GM23338 (cell line): ENCODE data around the gene SMARCA2.

ENCODE experiments used
- CREB1 ChIP-seq: fragments of 250-450 bp; sonication (Bioruptor Pico); IDR thresholded peaks from 2 replicates; pipeline ENCODE4 v1.5.0; 2020; ENCODE audit warnings: low read depth, mild to moderate bottlenecking, moderate library complexity
- CTCF ChIP-seq, 2 experiments: fragments of 200-600 bp in 1 of 2; sonication (generic) in 1 of 2; conservative IDR thresholded peaks; 2 replicates each; pipeline versions ENCODE4 v1.5.1 to v1.6.1; 2016 to 2017; ENCODE audit warnings: antibody characterized with exemption in 2 of 2, low read depth in 2 of 2, mild to moderate bottlenecking in 2 of 2, moderate library complexity in 1 of 2
- ETS1 ChIP-seq: IDR thresholded peaks from 2 replicates; pipeline ENCODE4 v1.6.1; 2016; ENCODE audit warnings: antibody characterized with exemption
- EZH2 ChIP-seq: fragments of 200-600 bp; sonication (generic); IDR thresholded peaks from one replicate; pipeline ENCODE4 v1.8.0; 2017; ENCODE audit warnings: antibody characterized with exemption, mild to moderate bottlenecking, low read depth; ENCODE audit not compliant: unreplicated experiment
- EZH2phosphoT487 ChIP-seq: fragments of 200-600 bp; sonication (generic); IDR thresholded peaks from one replicate; pipeline ENCODE4 v1.8.1; 2018; ENCODE audit warnings: antibody characterized with exemption; ENCODE audit not compliant: unreplicated experiment
- JUNB ChIP-seq: IDR thresholded peaks from one replicate; pipeline ENCODE4 v1.6.1; 2016; ENCODE audit warnings: antibody characterized with exemption; ENCODE audit not compliant: unreplicated experiment
- POLR2AphosphoS5 ChIP-seq: IDR thresholded peaks from 2 replicates; pipeline ENCODE4 v1.6.1; 2016; ENCODE audit warnings: antibody characterized with exemption, low read depth
- REST ChIP-seq: IDR thresholded peaks from one replicate; pipeline ENCODE4 v1.6.1; 2018; ENCODE audit warnings: antibody characterized with exemption; ENCODE audit not compliant: unreplicated experiment
- ZNF114 ChIP-seq: fragments of 250-450 bp; sonication (Bioruptor Pico); IDR thresholded peaks from 2 replicates; pipeline ENCODE4 v1.5.0; 2020; ENCODE audit warnings: mild to moderate bottlenecking, moderate library complexity
- ZNF331 ChIP-seq: fragments of 250-450 bp; sonication (Bioruptor Pico); IDR thresholded peaks from 2 replicates; pipeline ENCODE4 v1.5.0; 2020; ENCODE audit warnings: low read depth, mild to moderate bottlenecking, moderate library complexity
- ZNF462 ChIP-seq: fragments of 250-450 bp; sonication (Bioruptor Pico); IDR thresholded peaks from 2 replicates; pipeline ENCODE4 v1.5.0; 2020; ENCODE audit warnings: mild to moderate bottlenecking, moderate library complexity

GRCh38 chr9:2047144-2047671 is 32.1 kb downstream of the SMARCA2 start:
- TF ChIP-seq CTCF (conservative IDR thresholded peaks at IDR 0.05; ENCODE audit: low read depth in 2 of 2) (no peak), ZNF114 (CRISPR knock-in tag) (no peak), POLR2AphosphoS5 (no peak), EZH2phosphoT487 (no peak), EZH2 (no peak), CREB1 (CRISPR knock-in tag) (no peak), JUNB (no peak), REST (no peak), ZNF462 (CRISPR knock-in tag) (no peak), ETS1 (no peak), ZNF331 (no peak)
